ENCODE data around the gene PIAS1.
"Not testable (repeated sequence)": the region's sequence is repeated elsewhere in the genome, so short reads cannot be mapped to it uniquely, and the experiment has no call there.

Gene PIAS1

GRCh38 chr15:68114840-68115239, 60.7 kb downstream of the PIAS1 start:
- DNase-seq (ENCODE audit: low spot score) = no peak

GRCh38 chr15:68124700-68125099, 70.6 kb downstream of the PIAS1 start:
- DNase-seq (ENCODE audit: low spot score) = no peak

- no peak for DNase-seq (ENCODE audit: low spot score)
These were observed 72.3 kb downstream of the PIAS1 start for GRCh38 chr15:68126396-68126795.

- no peak for DNase-seq (ENCODE audit: low spot score)
These were observed 75.0 kb downstream of the PIAS1 start for GRCh38 chr15:68129072-68129471.

GRCh38 chr15:68130851-68131250, 76.7 kb downstream of the PIAS1 start:
- no peak for DNase-seq (ENCODE audit: low spot score)

- DNase-seq (ENCODE audit: low spot score) = no peak
These were observed 83.0 kb downstream of the PIAS1 start for GRCh38 chr15:68137096-68137495.

GRCh38 chr15:68143129-68143528, 89.0 kb downstream of the PIAS1 start:
- DNase-seq (ENCODE audit: low spot score) = no peak

GRCh38 chr15:68143785-68144184, 89.7 kb downstream of the PIAS1 start:
- no peak for DNase-seq (ENCODE audit: low spot score)

GRCh38 chr15:68145706-68146105, 91.6 kb downstream of the PIAS1 start:
- DNase-seq (ENCODE audit: low spot score) = no peak

GRCh38 chr15:68148039-68148438, 93.9 kb downstream of the PIAS1 start:
- DNase-seq (ENCODE audit: low spot score) = no peak

- peak; percentile 15 for DNase-seq (ENCODE audit: low spot score)
These were observed 94.9 kb downstream of the PIAS1 start for GRCh38 chr15:68149059-68149458.

GRCh38 chr15:68150187-68150586, 96.1 kb downstream of the PIAS1 start:
- no peak for DNase-seq (ENCODE audit: low spot score)

- no peak for DNase-seq (ENCODE audit: low spot score)
These were observed 97.2 kb downstream of the PIAS1 start for GRCh38 chr15:68151277-68151676.

- DNase-seq (ENCODE audit: low spot score) = no peak
These were observed 98.2 kb downstream of the PIAS1 start for GRCh38 chr15:68152342-68152741.

GRCh38 chr15:68154923-68155559, 100.9 kb downstream of the PIAS1 start:
- DNase-seq (ENCODE audit: low spot score) = peak; percentile 65

GRCh38 chr15:68157074-68157473, 103.0 kb downstream of the PIAS1 start:
- no peak for DNase-seq (ENCODE audit: low spot score)

GRCh38 chr15:68158046-68158628, 104.0 kb downstream of the PIAS1 start:
- DNase-seq (ENCODE audit: low spot score) = no peak

- DNase-seq (ENCODE audit: low spot score) = no peak
These were observed 109.1 kb downstream of the PIAS1 start for GRCh38 chr15:68163191-68163590.

- DNase-seq (ENCODE audit: low spot score) = no peak
These were observed 112.7 kb downstream of the PIAS1 start for GRCh38 chr15:68166847-68167246.

- DNase-seq (ENCODE audit: low spot score) = not testable (repeated sequence)
These were observed 117.9 kb downstream of the PIAS1 start for GRCh38 chr15:68172037-68172436.

- no peak for DNase-seq (ENCODE audit: low spot score)
These were observed 119.0 kb downstream of the PIAS1 start for GRCh38 chr15:68173119-68173518.

GRCh38 chr15:68175526-68175925, 121.4 kb downstream of the PIAS1 start:
- DNase-seq (ENCODE audit: low spot score) = no peak

GRCh38 chr15:68176601-68177000, 122.5 kb downstream of the PIAS1 start:
- no peak for DNase-seq (ENCODE audit: low spot score)

- no peak for DNase-seq (ENCODE audit: low spot score)
These were observed 123.6 kb downstream of the PIAS1 start for GRCh38 chr15:68177742-68178141.

Measured in SW480 (cell line).